ENCODE measurements around the gene DOCK3. TPM values are rescaled to one million over a fixed set of nuclear protein-coding genes. Genes with fewer than 3 reads are reported as not detected.

Gene DOCK3
- total RNA-seq, 1 experiment from 2014 or later, result 8.3 TPM

DNA sequence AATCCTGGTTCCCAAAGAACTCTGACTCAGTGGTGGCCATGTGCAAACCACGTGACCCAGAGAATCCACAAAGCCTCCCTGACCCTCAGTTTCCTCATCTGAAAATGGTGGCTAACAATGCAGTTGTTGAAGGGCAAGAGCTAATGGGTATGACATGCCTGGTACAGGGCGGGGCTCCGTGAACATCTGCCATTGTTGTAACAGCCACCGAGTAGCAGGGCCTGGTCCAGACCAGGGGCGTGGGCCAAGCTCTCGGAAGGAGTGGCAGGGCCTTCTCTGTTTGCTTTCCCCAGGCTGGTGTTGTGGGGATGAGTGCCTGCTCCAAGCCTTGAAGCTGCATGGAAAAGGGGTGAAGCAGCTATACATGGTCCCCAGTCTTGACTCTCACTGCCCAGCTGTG lies 44.3 kb upstream of the DOCK3 start:
- Histone ChIP-seq H3T11ph (ENCODE audit: low read length) (no peak overlapping the region), H3K27ac (ENCODE audit: insufficient read length, low read depth, low read length) (no peak overlapping the region), H2BK5ac (ENCODE audit: insufficient read length, low read length) (no peak overlapping the region), H2AK5ac (ENCODE audit: insufficient read length, low read length) (no peak overlapping the region), H3K9ac (ENCODE audit: extremely low read depth, insufficient read length, low read length) (no peak overlapping the region), H2BK20ac (ENCODE audit: low read depth, low read length, poor library complexity, severe bottlenecking) (no peak overlapping the region), H3K23me2 (ENCODE audit: insufficient read length, low read depth, low read length, poor library complexity, severe bottlenecking) (no peaks in the 10 kb centered on the region), H3K79me2 (ENCODE audit: insufficient read depth, low read length) (0 out of 2 replicates have a peak, but pooled peaks cover 2% of the 10 kb centered on the region), H2BK12ac (ENCODE audit: insufficient read length, low read depth, low read length) (no peak overlapping the region), H3K4ac (ENCODE audit: low read depth, low read length) (no peak overlapping the region), H3K18ac (ENCODE audit: insufficient read length, low read depth, low read length) (no peak overlapping the region), H3K4me2 (ENCODE audit: insufficient read depth, insufficient read length, low read length) (no peak overlapping the region), H3K4me1 (ENCODE audit: insufficient read depth, low read length) (no peaks in the 10 kb centered on the region), H3K56ac (ENCODE audit: insufficient read length, low read depth, low read length) (no peak overlapping the region), H3K9me3 (ENCODE audit: control insufficient read depth, low read depth, low read length) (no peaks in the 10 kb centered on the region), H4K91ac (ENCODE audit: insufficient read length, low read depth, low read length) (no peak overlapping the region), H3K14ac (ENCODE audit: insufficient read depth, low read length) (no peak overlapping the region), H3K27me3 (ENCODE audit: insufficient read depth, low read length) (no peaks in the 10 kb centered on the region), H4K8ac (replicated peaks; ENCODE audit: insufficient read length, low read depth, low read length) (no peak overlapping the region), H2BK120ac (ENCODE audit: low read depth, low read length, poor library complexity, severe bottlenecking) (no peak overlapping the region), H4K20me1 (ENCODE audit: control insufficient read depth, insufficient read depth, insufficient read length) (no peaks in the 10 kb centered on the region), H4K5ac (ENCODE audit: insufficient read length, low read depth, low read length) (no peak overlapping the region), H3K79me1 (ENCODE audit: insufficient read depth, low read depth, low read length, poor library complexity, severe bottlenecking) (peaks cover 3% of the 10 kb centered on the region), H2AFZ (ENCODE audit: low read length) (no peak overlapping the region), H2BK15ac (ENCODE audit: low read depth, low read length) (no peak overlapping the region), H3K23ac (ENCODE audit: insufficient read length, low read depth, low read length) (no peak overlapping the region)
- H3K9me3 Mint-ChIP-seq, result no peaks in the 10 kb centered on the region
- H3K27me3 Mint-ChIP-seq (ENCODE audit: low read depth), result no peaks in the 10 kb centered on the region
- H3K27ac Mint-ChIP-seq, result 0 out of 7 replicates have a peak overlapping the region, but pooled peaks of 1 of the 3 experiments have one; percentile 23
- H3K36me3 Mint-ChIP-seq (ENCODE audit: insufficient read depth in 1 of 3, low read depth in 3 of 3), result no peaks in the 10 kb centered on the region; a peak in 4 of 7 replicates
- no peak overlapping the region for H3K4me3 Mint-ChIP-seq
- TF ChIP-seq, protein P1, sequence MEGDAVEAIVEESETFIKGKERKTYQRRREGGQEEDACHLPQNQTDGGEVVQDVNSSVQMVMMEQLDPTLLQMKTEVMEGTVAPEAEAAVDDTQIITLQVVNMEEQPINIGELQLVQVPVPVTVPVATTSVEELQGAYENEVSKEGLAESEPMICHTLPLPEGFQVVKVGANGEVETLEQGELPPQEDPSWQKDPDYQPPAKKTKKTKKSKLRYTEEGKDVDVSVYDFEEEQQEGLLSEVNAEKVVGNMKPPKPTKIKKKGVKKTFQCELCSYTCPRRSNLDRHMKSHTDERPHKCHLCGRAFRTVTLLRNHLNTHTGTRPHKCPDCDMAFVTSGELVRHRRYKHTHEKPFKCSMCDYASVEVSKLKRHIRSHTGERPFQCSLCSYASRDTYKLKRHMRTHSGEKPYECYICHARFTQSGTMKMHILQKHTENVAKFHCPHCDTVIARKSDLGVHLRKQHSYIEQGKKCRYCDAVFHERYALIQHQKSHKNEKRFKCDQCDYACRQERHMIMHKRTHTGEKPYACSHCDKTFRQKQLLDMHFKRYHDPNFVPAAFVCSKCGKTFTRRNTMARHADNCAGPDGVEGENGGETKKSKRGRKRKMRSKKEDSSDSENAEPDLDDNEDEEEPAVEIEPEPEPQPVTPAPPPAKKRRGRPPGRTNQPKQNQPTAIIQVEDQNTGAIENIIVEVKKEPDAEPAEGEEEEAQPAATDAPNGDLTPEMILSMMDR (conservative IDR thresholded peaks at IDR 0.05), result no peak
- peaks cover 29 to 34% of the 10 kb centered on the region in 2 experiments for H3K4me1 Mint-ChIP-seq
- WGBS (ENCODE audit: extremely low coverage, insufficient read length, low lambda C conversion rate), result no CpG with 5 or more reads among the region's 6 CpGs
- DNase-seq, result no peak

Measured in H9 (cell line).